A549 (cell line): ENCODE measurements around the gene CHMP3. TPM values are rescaled to one million over a fixed set of nuclear protein-coding genes. Genes with fewer than 3 reads are reported as not detected.

ENCODE experiments used
- ATAC-seq, 2 experiments: fragments of 200-7000 bp in 1 of 2; fragments of >200 bp in 1 of 2; cut with Nextera tagmentation in 1 of 2; cut with Tn5 transposase in 1 of 2; 3 replicates each; pipeline versions ENCODE4 v1.8.0 to v1.9.1; 2018 to 2020; ENCODE audit warnings: mild to moderate bottlenecking in 1 of 2, moderate library complexity in 1 of 2
- CTCF ChIA-PET: fragments of 300-600 bp; sonication (Branson Sonifier 250); formaldehyde crosslinking; extraction: SDS; loops from one replicate; lab custom pipeline; 2021; ENCODE audit warnings: antibody characterized with exemption, inconsistent platforms; lab: Yijun Ruan, JAX
- POLR2A ChIA-PET: fragments of 350-600 bp; formaldehyde crosslinking; extraction: SDS; loops from one replicate; lab custom pipeline; 2021; ENCODE audit warnings: antibody characterized with exemption, inconsistent platforms; lab: Yijun Ruan, JAX
- DNase-seq, 2 experiments: peaks; one replicate each; pipeline versions ENCODE4 v3.0.0 to v3.0.0-alpha.2; 2011 to 2016; ENCODE audit warnings: low read depth in 1 of 2, low spot score in 1 of 2
- FAIRE-seq: peaks from 2 replicates; lab custom pipeline; 2011; peaks lifted over from hg19 to GRCh38; lab: Jason Lieb, UNC
- H3K27ac ChIP-seq, 2 experiments: fragments of >200 bp; sonication (Bioruptor Twin); formaldehyde crosslinking; 3 replicates each; pipeline ENCODE4 v1.5.1; 2016 to 2017
- H3K4me1 ChIP-seq: fragments of >200 bp; sonication (Bioruptor Twin); formaldehyde crosslinking; 3 replicates; pipeline ENCODE4 v1.6.1; 2016
- H3K4me2 ChIP-seq: fragments of >200 bp; sonication (Bioruptor Twin); formaldehyde crosslinking; 3 replicates; pipeline ENCODE4 v1.6.1; 2016
- H3K4me3 ChIP-seq: fragments of >200 bp; sonication (Bioruptor Twin); formaldehyde crosslinking; 3 replicates; pipeline ENCODE4 v1.5.1; 2016
- H3K9me3 ChIP-seq: fragments of >200 bp; sonication (Bioruptor Twin); formaldehyde crosslinking; 3 replicates; pipeline ENCODE4 v1.6.1; 2016
- CEBPB ChIP-seq, 2 experiments: fragments of >200 bp in 1 of 2; sonication (Bioruptor Twin) in 1 of 2; formaldehyde crosslinking in 1 of 2; IDR thresholded peaks; 2 replicates each; pipeline ENCODE4 v1.6.1; 2012 to 2016
- EHMT2 ChIP-seq: fragments of 200-600 bp; sonication (generic); IDR thresholded peaks from 2 replicates; pipeline ENCODE4 v1.6.1; 2016; ENCODE audit warnings: antibody characterized with exemption, low read depth, mild to moderate bottlenecking, moderate library complexity
- HEYL ChIP-seq: fragments of 250-450 bp; sonication (Bioruptor Pico); IDR thresholded peaks from 2 replicates; pipeline ENCODE4 v1.8.0; 2021; ENCODE audit warnings: mild to moderate bottlenecking, moderate library complexity
- HOXB5 ChIP-seq: fragments of 250-450 bp; sonication (Bioruptor Pico); IDR thresholded peaks from 2 replicates; pipeline ENCODE4 v1.5.0; 2020; ENCODE audit warnings: mild to moderate bottlenecking, moderate library complexity
- JUN ChIP-seq, 2 experiments: fragments of >200 bp; sonication (Bioruptor Twin); formaldehyde crosslinking; IDR thresholded peaks; 2 replicates in 1 of 2; 3 replicates in 1 of 2; pipeline ENCODE4 v1.6.1; 2016 to 2017
- KDM1A ChIP-seq: fragments of 200-600 bp; sonication (generic); IDR thresholded peaks from 2 replicates; pipeline ENCODE4 v1.6.1; 2016; ENCODE audit warnings: low read depth, mild to moderate bottlenecking
- MYC ChIP-seq: IDR thresholded peaks from 2 replicates; pipeline ENCODE4 v1.6.1; 2012; ENCODE audit warnings: mild to moderate bottlenecking, inconsistent platforms, low read length, improper control_type of control experiment, borderline replicate concordance
- NPAS2 ChIP-seq: fragments of 250-450 bp; sonication (Bioruptor Pico); IDR thresholded peaks from 2 replicates; pipeline ENCODE4 v1.8.0; 2022; ENCODE audit warnings: mild to moderate bottlenecking, moderate library complexity, borderline replicate concordance
- NR3C1 ChIP-seq: fragments of >200 bp; sonication (Bioruptor Twin); formaldehyde crosslinking; IDR thresholded peaks from 3 replicates; pipeline ENCODE4 v1.6.1; 2017
- PHF8 ChIP-seq: fragments of 200-600 bp; sonication (generic); IDR thresholded peaks from 2 replicates; pipeline ENCODE4 v1.6.1; 2016; ENCODE audit warnings: low read depth, mild to moderate bottlenecking, antibody characterized with exemption, moderate library complexity, borderline replicate concordance
- POLR2A ChIP-seq: IDR thresholded peaks from 2 replicates; pipeline ENCODE4 v1.6.1; 2012; ENCODE audit warnings: mild to moderate bottlenecking, low read length
- POLR2AphosphoS2 ChIP-seq: conservative IDR thresholded peaks from 2 replicates; pipeline ENCODE4 v1.6.1; 2012; ENCODE audit warnings: low read length, improper control_type of control experiment, inconsistent platforms
- RFX5 ChIP-seq: fragments of 450-650 bp; IDR thresholded peaks from 2 replicates; pipeline ENCODE4 v1.7.1; 2014; ENCODE audit warnings: antibody characterized with exemption, mild to moderate bottlenecking, moderate library complexity
- ZSCAN20 ChIP-seq: fragments of 250-450 bp; sonication (Bioruptor Pico); IDR thresholded peaks from 2 replicates; pipeline ENCODE4 v1.8.0; 2022; ENCODE audit warnings: mild to moderate bottlenecking, moderate library complexity
- WGBS: methylation state at CpG from one replicate; pipeline ENCODE4 v1.1.6; 2017; ENCODE audit errors: missing lambda C conversion rate; 5-methylcytosine and 5-hydroxymethylcytosine counted together
- polyA plus RNA-seq, 4 experiments: library from polyadenylated mRNA; depleted of rRNA in 3 of 4; stranded (reverse); fragments of >200 nt; fragmentation: RNase III in 1 of 4; extraction: RNeasy Plus Mini Kit Qiagen cat#74134 plus additional on column Dnase treatment in 1 of 4; gene quantifications; 2 replicates in 3 of 4; 3 replicates in 1 of 4; pipeline ENCODE4 v1.2.3, GENCODE V29; 2011 to 2017
- TF ChIP-seq, protein P1 (sequence below): IDR thresholded peaks from 2 replicates; pipeline ENCODE4 v1.6.1; 2012
- TF ChIP-seq, protein P2 (sequence below): fragments of >200 bp; sonication (Bioruptor Twin); formaldehyde crosslinking; IDR thresholded peaks from 3 replicates; pipeline ENCODE4 v1.6.1; 2016
- TF ChIP-seq, protein P3 (sequence below): IDR thresholded peaks from 2 replicates; pipeline ENCODE4 v1.6.1; 2012; ENCODE audit warnings: low read depth, borderline replicate concordance
- TF ChIP-seq, protein P4 (sequence below): fragments of 450-650 bp; IDR thresholded peaks from 2 replicates; pipeline ENCODE4 v1.6.1; 2014; ENCODE audit warnings: antibody characterized with exemption
- TF ChIP-seq, protein P5 (sequence below): IDR thresholded peaks from 2 replicates; pipeline ENCODE4 v1.6.1; 2012
- TF ChIP-seq, protein P6 (sequence below): fragments of >200 bp; sonication (Bioruptor Twin); formaldehyde crosslinking; IDR thresholded peaks from 2 replicates; pipeline ENCODE4 v1.6.1; 2016
- TF ChIP-seq, protein P7 (sequence below): fragments of 250-450 bp; sonication (Bioruptor Pico); IDR thresholded peaks from 2 replicates; pipeline ENCODE4 v1.5.0; 2021; ENCODE audit warnings: mild to moderate bottlenecking, moderate library complexity, borderline replicate concordance

The CHMP3 gene
- polyA plus RNA-seq, 2 of the 4 experiments (the other 2 are of a cell fraction): 108 to 246 TPM

DNA sequence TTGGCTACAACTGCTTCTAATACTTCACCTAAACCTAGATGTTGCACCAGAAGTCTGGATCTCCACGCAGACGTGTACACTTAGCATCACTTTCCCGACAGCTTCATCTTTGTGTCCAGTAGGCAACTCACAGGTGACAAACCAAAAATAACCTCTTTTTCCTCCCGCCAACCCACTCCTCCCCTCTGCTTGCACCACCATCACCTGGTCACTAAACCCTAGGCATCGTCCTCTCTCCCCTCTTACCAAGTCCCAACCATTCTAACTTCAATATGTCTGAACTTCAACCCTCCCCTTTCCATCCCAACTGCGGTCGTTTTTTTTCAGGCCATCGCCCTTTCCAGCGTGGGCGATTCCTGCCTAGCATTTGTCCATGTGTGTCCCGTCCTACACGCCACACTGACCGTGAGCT is 413 bp upstream of the CHMP3 start (continued):
- no peak for TF ChIP-seq PHF8
- TF ChIP-seq HEYL (CRISPR knock-in tag): peak; percentile 79; the same call in 1 of the 2 replicates
- peak; percentile 85; the same call in 1 of the 2 replicates for TF ChIP-seq ZSCAN20 (CRISPR knock-in tag)
- no peak for TF ChIP-seq POLR2AphosphoS2
- TF ChIP-seq, protein P1, sequence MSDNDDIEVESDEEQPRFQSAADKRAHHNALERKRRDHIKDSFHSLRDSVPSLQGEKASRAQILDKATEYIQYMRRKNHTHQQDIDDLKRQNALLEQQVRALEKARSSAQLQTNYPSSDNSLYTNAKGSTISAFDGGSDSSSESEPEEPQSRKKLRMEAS: no peak
- TF ChIP-seq NPAS2 (CRISPR knock-in tag): peak; percentile 43; the same call in 1 of the 2 replicates
- TF ChIP-seq NR3C1: no peak
- no peak; the same call in 1 of the 2 replicates for TF ChIP-seq HOXB5 (CRISPR knock-in tag)
- TF ChIP-seq, protein P2, sequence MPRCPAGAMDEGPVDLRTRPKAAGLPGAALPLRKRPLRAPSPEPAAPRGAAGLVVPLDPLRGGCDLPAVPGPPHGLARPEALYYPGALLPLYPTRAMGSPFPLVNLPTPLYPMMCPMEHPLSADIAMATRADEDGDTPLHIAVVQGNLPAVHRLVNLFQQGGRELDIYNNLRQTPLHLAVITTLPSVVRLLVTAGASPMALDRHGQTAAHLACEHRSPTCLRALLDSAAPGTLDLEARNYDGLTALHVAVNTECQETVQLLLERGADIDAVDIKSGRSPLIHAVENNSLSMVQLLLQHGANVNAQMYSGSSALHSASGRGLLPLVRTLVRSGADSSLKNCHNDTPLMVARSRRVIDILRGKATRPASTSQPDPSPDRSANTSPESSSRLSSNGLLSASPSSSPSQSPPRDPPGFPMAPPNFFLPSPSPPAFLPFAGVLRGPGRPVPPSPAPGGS: no peak
- TF ChIP-seq, protein P3, sequence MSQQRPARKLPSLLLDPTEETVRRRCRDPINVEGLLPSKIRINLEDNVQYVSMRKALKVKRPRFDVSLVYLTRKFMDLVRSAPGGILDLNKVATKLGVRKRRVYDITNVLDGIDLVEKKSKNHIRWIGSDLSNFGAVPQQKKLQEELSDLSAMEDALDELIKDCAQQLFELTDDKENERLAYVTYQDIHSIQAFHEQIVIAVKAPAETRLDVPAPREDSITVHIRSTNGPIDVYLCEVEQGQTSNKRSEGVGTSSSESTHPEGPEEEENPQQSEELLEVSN: no peak
- no peak for TF ChIP-seq RFX5
- TF ChIP-seq, protein P4, sequence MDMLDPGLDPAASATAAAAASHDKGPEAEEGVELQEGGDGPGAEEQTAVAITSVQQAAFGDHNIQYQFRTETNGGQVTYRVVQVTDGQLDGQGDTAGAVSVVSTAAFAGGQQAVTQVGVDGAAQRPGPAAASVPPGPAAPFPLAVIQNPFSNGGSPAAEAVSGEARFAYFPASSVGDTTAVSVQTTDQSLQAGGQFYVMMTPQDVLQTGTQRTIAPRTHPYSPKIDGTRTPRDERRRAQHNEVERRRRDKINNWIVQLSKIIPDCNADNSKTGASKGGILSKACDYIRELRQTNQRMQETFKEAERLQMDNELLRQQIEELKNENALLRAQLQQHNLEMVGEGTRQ: no peak
- TF ChIP-seq KDM1A: no peak
- TF ChIP-seq, protein P5, sequence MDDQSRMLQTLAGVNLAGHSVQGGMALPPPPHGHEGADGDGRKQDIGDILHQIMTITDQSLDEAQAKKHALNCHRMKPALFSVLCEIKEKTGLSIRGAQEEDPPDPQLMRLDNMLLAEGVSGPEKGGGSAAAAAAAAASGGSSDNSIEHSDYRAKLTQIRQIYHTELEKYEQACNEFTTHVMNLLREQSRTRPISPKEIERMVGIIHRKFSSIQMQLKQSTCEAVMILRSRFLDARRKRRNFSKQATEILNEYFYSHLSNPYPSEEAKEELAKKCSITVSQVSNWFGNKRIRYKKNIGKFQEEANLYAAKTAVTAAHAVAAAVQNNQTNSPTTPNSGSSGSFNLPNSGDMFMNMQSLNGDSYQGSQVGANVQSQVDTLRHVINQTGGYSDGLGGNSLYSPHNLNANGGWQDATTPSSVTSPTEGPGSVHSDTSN: no peak
- TF ChIP-seq, protein P6, sequence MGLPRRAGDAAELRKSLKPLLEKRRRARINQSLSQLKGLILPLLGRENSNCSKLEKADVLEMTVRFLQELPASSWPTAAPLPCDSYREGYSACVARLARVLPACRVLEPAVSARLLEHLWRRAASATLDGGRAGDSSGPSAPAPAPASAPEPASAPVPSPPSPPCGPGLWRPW: no peak
- TF ChIP-seq, protein P7, sequence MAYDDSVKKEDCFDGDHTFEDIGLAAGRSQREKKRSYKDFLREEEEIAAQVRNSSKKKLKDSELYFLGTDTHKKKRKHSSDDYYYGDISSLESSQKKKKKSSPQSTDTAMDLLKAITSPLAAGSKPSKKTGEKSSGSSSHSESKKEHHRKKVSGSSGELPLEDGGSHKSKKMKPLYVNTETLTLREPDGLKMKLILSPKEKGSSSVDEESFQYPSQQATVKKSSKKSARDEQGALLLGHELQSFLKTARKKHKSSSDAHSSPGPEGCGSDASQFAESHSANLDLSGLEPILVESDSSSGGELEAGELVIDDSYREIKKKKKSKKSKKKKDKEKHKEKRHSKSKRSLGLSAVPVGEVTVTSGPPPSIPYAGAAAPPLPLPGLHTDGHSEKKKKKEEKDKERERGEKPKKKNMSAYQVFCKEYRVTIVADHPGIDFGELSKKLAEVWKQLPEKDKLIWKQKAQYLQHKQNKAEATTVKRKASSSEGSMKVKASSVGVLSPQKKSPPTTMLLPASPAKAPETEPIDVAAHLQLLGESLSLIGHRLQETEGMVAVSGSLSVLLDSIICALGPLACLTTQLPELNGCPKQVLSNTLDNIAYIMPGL (CRISPR knock-in tag): no peak

DNA sequence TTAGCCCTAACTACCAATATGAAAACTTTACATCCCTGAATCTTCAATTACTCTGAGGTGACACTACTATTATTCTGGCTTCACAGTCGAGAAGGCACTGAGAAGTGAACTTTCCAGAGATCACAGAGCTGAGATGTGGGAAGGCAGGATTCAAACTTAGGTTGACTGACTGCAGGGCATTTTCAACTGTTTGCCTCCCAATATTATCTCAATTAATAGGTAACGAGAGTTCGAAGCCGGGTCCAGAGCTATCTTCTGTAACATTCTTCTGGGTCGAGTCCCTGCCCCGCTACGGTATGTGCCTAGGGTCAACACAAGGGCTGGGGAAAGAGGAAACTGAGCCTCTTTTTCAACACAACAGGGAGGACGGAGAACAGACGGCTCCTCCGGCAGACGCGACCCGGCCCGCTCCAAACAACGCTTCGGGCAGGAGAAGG is 740 bp downstream of the CHMP3 start:
- ATAC-seq: peak in 1 of 2 experiments; percentile 3; a peak in 2 of 6 replicates
- Histone ChIP-seq H3K9me3 (peaks cover 5% of the 10 kb centered on the region; the same call in 1 of the 3 replicates), H3K4me3 (peak overlapping the region; percentile 56), H3K4me1 (peaks cover 35% of the 10 kb centered on the region), H3K4me2 (peak overlapping the region; percentile 74), H3K27ac (peak overlapping the region; percentile 94 to 96)
- ChIA-PET POLR2A (interaction anchor here (0.6 to 2.5 kb wide), 4 partner anchors 46 to 411 kb away, joined by 3 to 14 read pairs (median 8); partner anchors contain the start of gene KDM3A), CTCF (interaction anchor here (1.1 kb wide), 1 partner anchor 12 kb away, joined by 3 read pairs; no protein-coding TSS in a partner anchor)
- TF ChIP-seq, protein P6: no peak
- TF ChIP-seq CEBPB (IDR thresholded peaks at IDR 0.05): no peak
- TF ChIP-seq MYC: 0 out of 2 replicates have a peak, but pooled peaks have one; percentile 2
- no peak for TF ChIP-seq EHMT2
- 0 out of 5 replicates have a peak, but pooled peaks of 1 of the 2 experiments have one; percentile 26 for TF ChIP-seq JUN (IDR thresholded peaks at IDR 0.05)
- 0 out of 2 replicates have a peak, but pooled peaks have one; percentile 58 for TF ChIP-seq POLR2AphosphoS2
- peak; percentile 46; the same call in 1 of the 2 replicates for TF ChIP-seq POLR2A
- FAIRE-seq: no peak
- DNase-seq: no peak
- under 1% methylated on average over 16 of the region's 16 CpGs for WGBS
